ENCODE results near the gene MICAL2.

DNA sequence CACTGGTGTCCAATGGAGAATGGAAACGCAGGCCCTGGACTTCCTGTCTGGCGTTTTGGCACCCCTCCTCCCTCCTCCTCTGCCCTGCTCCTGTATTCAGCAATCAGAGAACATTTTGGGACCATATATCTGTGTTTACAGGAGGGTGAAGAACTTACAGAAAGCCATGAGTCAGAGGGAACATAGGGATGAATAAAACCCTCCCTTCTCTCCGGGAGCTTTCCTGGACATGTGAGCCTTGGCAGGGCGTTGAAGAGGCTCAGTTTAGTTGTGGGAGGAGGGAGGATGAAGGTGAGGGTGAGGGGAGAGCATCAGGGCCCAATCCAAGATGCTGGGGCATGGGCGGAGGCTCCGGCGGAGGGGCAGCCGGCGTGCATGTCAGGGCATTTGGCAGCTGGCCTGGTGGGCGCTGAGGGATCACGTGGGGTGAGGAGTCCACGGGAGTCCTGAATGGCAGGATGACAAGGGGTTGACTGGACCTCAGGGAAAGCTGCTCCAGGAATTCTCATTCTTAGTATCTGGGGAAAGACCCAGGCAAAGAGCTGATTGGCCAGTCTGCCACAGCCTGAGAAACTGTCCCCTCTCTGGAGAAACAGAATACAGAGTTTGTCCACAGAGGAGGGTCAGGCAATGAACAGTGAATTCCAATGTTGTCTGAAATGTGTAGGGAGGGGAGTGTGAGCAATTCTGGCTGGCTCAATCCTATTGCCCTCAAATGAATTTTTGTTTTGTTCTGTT is 28.9 kb downstream of the MICAL2 start:
- TF ChIP-seq POLR2A (IDR thresholded peaks at IDR 0.05) = no peak
- TF ChIP-seq, protein P1, sequence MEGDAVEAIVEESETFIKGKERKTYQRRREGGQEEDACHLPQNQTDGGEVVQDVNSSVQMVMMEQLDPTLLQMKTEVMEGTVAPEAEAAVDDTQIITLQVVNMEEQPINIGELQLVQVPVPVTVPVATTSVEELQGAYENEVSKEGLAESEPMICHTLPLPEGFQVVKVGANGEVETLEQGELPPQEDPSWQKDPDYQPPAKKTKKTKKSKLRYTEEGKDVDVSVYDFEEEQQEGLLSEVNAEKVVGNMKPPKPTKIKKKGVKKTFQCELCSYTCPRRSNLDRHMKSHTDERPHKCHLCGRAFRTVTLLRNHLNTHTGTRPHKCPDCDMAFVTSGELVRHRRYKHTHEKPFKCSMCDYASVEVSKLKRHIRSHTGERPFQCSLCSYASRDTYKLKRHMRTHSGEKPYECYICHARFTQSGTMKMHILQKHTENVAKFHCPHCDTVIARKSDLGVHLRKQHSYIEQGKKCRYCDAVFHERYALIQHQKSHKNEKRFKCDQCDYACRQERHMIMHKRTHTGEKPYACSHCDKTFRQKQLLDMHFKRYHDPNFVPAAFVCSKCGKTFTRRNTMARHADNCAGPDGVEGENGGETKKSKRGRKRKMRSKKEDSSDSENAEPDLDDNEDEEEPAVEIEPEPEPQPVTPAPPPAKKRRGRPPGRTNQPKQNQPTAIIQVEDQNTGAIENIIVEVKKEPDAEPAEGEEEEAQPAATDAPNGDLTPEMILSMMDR (IDR thresholded peaks at IDR 0.05) = no peak
- peak; percentile 7 for TF ChIP-seq POLR2AphosphoS5 (IDR thresholded peaks at IDR 0.05)
